Panc1 (cell line): ENCODE measurements around the gene C10orf143.

Source experiments
- CTCF ChIP-seq: fragments of 450-650 bp; IDR thresholded peaks from 2 replicates; pipeline ENCODE4 v1.5.1; 2017; ENCODE audit warnings: mild to moderate bottlenecking
- POLR2AphosphoS5 ChIP-seq: IDR thresholded peaks from 2 replicates; pipeline ENCODE4 v1.6.1; 2012; ENCODE audit warnings: mild to moderate bottlenecking, low read depth, low read length, moderate library complexity
- SIN3A ChIP-seq: IDR thresholded peaks from 2 replicates; pipeline ENCODE4 v1.6.1; 2012; ENCODE audit warnings: low read depth, mild to moderate bottlenecking, low read length, moderate library complexity, borderline replicate concordance; ENCODE audit not compliant: insufficient read depth
- TF ChIP-seq, protein P1 (sequence below), 2 experiments: IDR thresholded peaks; 2 replicates each; pipeline ENCODE4 v1.6.1; 2011 to 2012; ENCODE audit warnings: low read depth in 2 of 2, control low read depth in 1 of 2, low read length in 1 of 2, mild to moderate bottlenecking in 1 of 2, moderate library complexity in 1 of 2; ENCODE audit not compliant: insufficient read depth in 1 of 2

- TF ChIP-seq, protein P1, sequence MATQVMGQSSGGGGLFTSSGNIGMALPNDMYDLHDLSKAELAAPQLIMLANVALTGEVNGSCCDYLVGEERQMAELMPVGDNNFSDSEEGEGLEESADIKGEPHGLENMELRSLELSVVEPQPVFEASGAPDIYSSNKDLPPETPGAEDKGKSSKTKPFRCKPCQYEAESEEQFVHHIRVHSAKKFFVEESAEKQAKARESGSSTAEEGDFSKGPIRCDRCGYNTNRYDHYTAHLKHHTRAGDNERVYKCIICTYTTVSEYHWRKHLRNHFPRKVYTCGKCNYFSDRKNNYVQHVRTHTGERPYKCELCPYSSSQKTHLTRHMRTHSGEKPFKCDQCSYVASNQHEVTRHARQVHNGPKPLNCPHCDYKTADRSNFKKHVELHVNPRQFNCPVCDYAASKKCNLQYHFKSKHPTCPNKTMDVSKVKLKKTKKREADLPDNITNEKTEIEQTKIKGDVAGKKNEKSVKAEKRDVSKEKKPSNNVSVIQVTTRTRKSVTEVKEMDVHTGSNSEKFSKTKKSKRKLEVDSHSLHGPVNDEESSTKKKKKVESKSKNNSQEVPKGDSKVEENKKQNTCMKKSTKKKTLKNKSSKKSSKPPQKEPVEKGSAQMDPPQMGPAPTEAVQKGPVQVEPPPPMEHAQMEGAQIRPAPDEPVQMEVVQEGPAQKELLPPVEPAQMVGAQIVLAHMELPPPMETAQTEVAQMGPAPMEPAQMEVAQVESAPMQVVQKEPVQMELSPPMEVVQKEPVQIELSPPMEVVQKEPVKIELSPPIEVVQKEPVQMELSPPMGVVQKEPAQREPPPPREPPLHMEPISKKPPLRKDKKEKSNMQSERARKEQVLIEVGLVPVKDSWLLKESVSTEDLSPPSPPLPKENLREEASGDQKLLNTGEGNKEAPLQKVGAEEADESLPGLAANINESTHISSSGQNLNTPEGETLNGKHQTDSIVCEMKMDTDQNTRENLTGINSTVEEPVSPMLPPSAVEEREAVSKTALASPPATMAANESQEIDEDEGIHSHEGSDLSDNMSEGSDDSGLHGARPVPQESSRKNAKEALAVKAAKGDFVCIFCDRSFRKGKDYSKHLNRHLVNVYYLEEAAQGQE (IDR thresholded peaks at IDR 0.05; ENCODE audit: insufficient read depth in 1 of 2, low read depth in 2 of 2, low read length in 1 of 2) = no peak
- TF ChIP-seq CTCF (no peak), POLR2AphosphoS5 (no peak), SIN3A (no peak)
Observed at GRCh38 chr10:130038019-130038555, 72.5 kb downstream of the C10orf143 start.
